IMR-90 (cell line): ENCODE results near the gene TUBB2B. TPM values are rescaled to one million over a fixed set of nuclear protein-coding genes. Genes with fewer than 3 reads are reported as not detected.

Experiments
- ATAC-seq: fragments of 200-7000 bp; cut with Tn5 transposase; 2 replicates; pipeline ENCODE4 v1.9.1; 2020; ENCODE audit warnings: low read depth, mild to moderate bottlenecking, moderate library complexity
- BruUV-seq: library from RNA; stranded (reverse); fragments of 400-500 nt; replicated peaks from 2 replicates; lab custom pipeline; 2021; lab: Mats Ljungman, UMichigan
- CTCF ChIA-PET: fragments of 300-600 bp; formaldehyde crosslinking; extraction: SDS; loops from one replicate; lab custom pipeline; 2021; ENCODE audit warnings: antibody characterized with exemption; lab: Yijun Ruan, JAX
- POLR2A ChIA-PET: fragments of 300-600 bp; sonication (Branson Sonifier 250); formaldehyde crosslinking; loops from one replicate; lab custom pipeline; 2022; ENCODE audit warnings: antibody characterized with exemption; ENCODE audit not compliant: unreplicated experiment; lab: Charles Lee
- DNase-seq: peaks from one replicate; pipeline ENCODE4 v3.0.0; 2013
- H2AFZ ChIP-seq: replicated peaks from 2 replicates; pipeline ENCODE3; 2013; ENCODE audit warnings: low read length, mild to moderate bottlenecking; ENCODE audit not compliant: poor library complexity
- H2AK5ac ChIP-seq: 2 replicates; pipeline ENCODE4 v1.6.1; 2013; ENCODE audit warnings: low read depth, low read length, inconsistent platforms
- H2AK9ac ChIP-seq: replicated peaks from 2 replicates; pipeline ENCODE3; 2013; ENCODE audit warnings: mild to moderate bottlenecking, low read depth, low read length, moderate library complexity; ENCODE audit not compliant: poor library complexity
- H2BK120ac ChIP-seq: 2 replicates; pipeline ENCODE4 v1.6.1; 2013; ENCODE audit warnings: low read depth, low read length, inconsistent platforms
- H2BK15ac ChIP-seq: 3 replicates; pipeline ENCODE4 v1.6.1; 2013; ENCODE audit warnings: low read depth, low read length, inconsistent platforms
- H2BK20ac ChIP-seq: 2 replicates; pipeline ENCODE4 v1.6.1; 2013; ENCODE audit warnings: low read depth, mild to moderate bottlenecking, inconsistent platforms, low read length, moderate library complexity
- H2BK5ac ChIP-seq: 2 replicates; pipeline ENCODE4 v1.6.1; 2013; ENCODE audit warnings: mild to moderate bottlenecking, low read depth, low read length, inconsistent platforms; ENCODE audit not compliant: poor library complexity, severe bottlenecking
- H3K14ac ChIP-seq: replicated peaks from 2 replicates; pipeline ENCODE4 v1.6.1; 2013; ENCODE audit warnings: low read depth, low read length, inconsistent platforms
- H3K18ac ChIP-seq: 2 replicates; pipeline ENCODE4 v1.6.1; 2013; ENCODE audit warnings: low read depth, low read length, control low read depth
- H3K23ac ChIP-seq: 2 replicates; pipeline ENCODE4 v1.6.1; 2013; ENCODE audit warnings: low read depth, low read length, inconsistent platforms
- H3K27ac ChIP-seq: 2 replicates; pipeline ENCODE4 v1.5.1; 2013; ENCODE audit warnings: mild to moderate bottlenecking, control low read depth, low read length; ENCODE audit not compliant: insufficient read depth
- H3K27me3 ChIP-seq: 2 replicates; pipeline ENCODE4 v1.6.1; 2013; ENCODE audit warnings: low read length; ENCODE audit not compliant: control insufficient read depth, insufficient read depth
- H3K36me3 ChIP-seq: 2 replicates; pipeline ENCODE4 v1.6.1; 2013; ENCODE audit warnings: low read length, mixed read lengths; ENCODE audit not compliant: control insufficient read depth, insufficient read depth
- H3K4ac ChIP-seq: 2 replicates; pipeline ENCODE4 v1.6.1; 2013; ENCODE audit warnings: low read depth, low read length, inconsistent platforms
- H3K4me1 ChIP-seq: 2 replicates; pipeline ENCODE4 v1.6.1; 2013; ENCODE audit warnings: low read length, mixed read lengths; ENCODE audit not compliant: control insufficient read depth, insufficient read depth
- H3K4me2 ChIP-seq: 2 replicates; pipeline ENCODE4 v1.6.1; 2013; ENCODE audit warnings: low read depth, mild to moderate bottlenecking, control low read depth, low read length, moderate library complexity
- H3K4me3 ChIP-seq: 2 replicates; pipeline ENCODE4 v1.5.1; 2013; ENCODE audit warnings: low read depth, mild to moderate bottlenecking, control low read depth, low read length, moderate library complexity; ENCODE audit not compliant: insufficient read depth
- H3K56ac ChIP-seq: 2 replicates; pipeline ENCODE4 v1.6.1; 2013; ENCODE audit warnings: low read length, inconsistent platforms; ENCODE audit not compliant: insufficient read depth; ENCODE audit errors: extremely low read depth
- H3K79me1 ChIP-seq, 2 experiments: 2 replicates each; pipeline ENCODE4 v1.6.1; 2013; ENCODE audit warnings: low read length in 2 of 2, inconsistent platforms in 1 of 2, low read depth in 1 of 2
- H3K9ac ChIP-seq: 2 replicates; pipeline ENCODE4 v1.6.1; 2013; ENCODE audit warnings: low read depth, low read length, control low read depth
- H3K9me1 ChIP-seq: 2 replicates; pipeline ENCODE4 v1.6.1; 2013; ENCODE audit warnings: low read length, inconsistent platforms; ENCODE audit not compliant: insufficient read depth
- H3K9me3 ChIP-seq: 2 replicates; pipeline ENCODE4 v1.6.1; 2013; ENCODE audit warnings: low read length; ENCODE audit not compliant: control insufficient read depth, insufficient read depth
- H4K20me1 ChIP-seq: 2 replicates; pipeline ENCODE4 v1.6.1; 2013; ENCODE audit warnings: low read length, inconsistent platforms; ENCODE audit not compliant: insufficient read depth
- H4K5ac ChIP-seq: 2 replicates; pipeline ENCODE4 v1.6.1; 2013; ENCODE audit warnings: mild to moderate bottlenecking, low read depth, low read length, control low read depth
- H4K8ac ChIP-seq, 2 experiments: 2 replicates each; pipeline ENCODE4 v1.6.1; 2013; ENCODE audit warnings: low read depth in 2 of 2, low read length in 2 of 2, control low read depth in 1 of 2, inconsistent platforms in 1 of 2
- H4K91ac ChIP-seq: 2 replicates; pipeline ENCODE4 v1.6.1; 2013; ENCODE audit warnings: low read depth, low read length, inconsistent platforms; ENCODE audit not compliant: insufficient read depth
- BHLHE40 ChIP-seq: fragments of 150-350 bp; IDR thresholded peaks from 2 replicates; pipeline ENCODE4 v1.6.1; 2016; ENCODE audit warnings: mild to moderate bottlenecking, low read depth, low read length
- CEBPB ChIP-seq: IDR thresholded peaks from 2 replicates; pipeline ENCODE4 v1.6.1; 2012; ENCODE audit warnings: low read depth, low read length, improper control_type of control experiment
- CHD1 ChIP-seq: IDR thresholded peaks from 2 replicates; pipeline ENCODE4 v1.6.1; 2012; ENCODE audit warnings: low read depth, low read length, improper control_type of control experiment
- FOS ChIP-seq: fragments of 150-350 bp; IDR thresholded peaks from 2 replicates; pipeline ENCODE4 v1.6.1; 2016; ENCODE audit warnings: low read depth, low read length
- MAZ ChIP-seq: IDR thresholded peaks from 2 replicates; pipeline ENCODE4 v1.6.1; 2012; ENCODE audit warnings: low read depth, mild to moderate bottlenecking, low read length, improper control_type of control experiment, moderate library complexity, borderline replicate concordance
- NFE2L2 ChIP-seq: fragments of 150-350 bp; IDR thresholded peaks from 2 replicates; pipeline ENCODE4 v1.6.1; 2016; ENCODE audit warnings: low read depth, mild to moderate bottlenecking, low read length
- RAD21 ChIP-seq: IDR thresholded peaks from 2 replicates; pipeline ENCODE4 v1.6.1; 2012; ENCODE audit warnings: low read length, improper control_type of control experiment
- RCOR1 ChIP-seq: IDR thresholded peaks from 2 replicates; pipeline ENCODE4 v1.6.1; 2012; ENCODE audit warnings: mild to moderate bottlenecking, low read length, improper control_type of control experiment; ENCODE audit not compliant: insufficient replicate concordance
- RFX5 ChIP-seq: IDR thresholded peaks from 2 replicates; pipeline ENCODE4 v1.8.0; 2012; ENCODE audit warnings: low read depth, mild to moderate bottlenecking, low read length, moderate library complexity
- SMC3 ChIP-seq: fragments of 150-350 bp; IDR thresholded peaks from 2 replicates; pipeline ENCODE4 v1.6.1; 2016; ENCODE audit warnings: low read depth, mild to moderate bottlenecking, antibody characterized with exemption, low read length, moderate library complexity
- USF2 ChIP-seq: fragments of 150-350 bp; IDR thresholded peaks from 2 replicates; pipeline ENCODE4 v1.6.1; 2017; ENCODE audit warnings: mild to moderate bottlenecking, antibody characterized with exemption, low read length, low read depth
- WGBS, 2 experiments: methylation state at CpG; one replicate each; pipeline versions ENCODE4 v1.1.5 to v1.1.7; 2013; ENCODE audit warnings: missing lambda C conversion rate in 2 of 2; ENCODE audit not compliant: insufficient read length in 1 of 2; ENCODE audit errors: extremely low coverage in 2 of 2; 5-methylcytosine and 5-hydroxymethylcytosine counted together
- dilution Hi-C: fragments of 300-500 bp; cut with HindIII; formaldehyde crosslinking; loops from one replicate; pipeline ENCODE4 v1.14.3; 2018; ENCODE audit warnings: low sequenced_read_pairs; ENCODE audit not compliant: unreplicated experiment
- in situ Hi-C: fragments of 300-500 bp; cut with MboI; formaldehyde crosslinking; loops from 3 replicates; pipeline ENCODE4 v1.14.3; 2019; ENCODE audit warnings: low sequenced_read_pairs, inconsistent platforms, mixed read lengths
- intact Hi-C: fragments of 100-400 bp; cut with micrococcal nuclease; formaldehyde crosslinking; loops from 2 replicates; pipeline ENCODE4 v1.10.0; 2022
- polyA plus RNA-seq, 3 experiments: library from polyadenylated mRNA; depleted of rRNA; stranded (reverse); fragments of >200 nt; gene quantifications; 2 replicates each; pipeline ENCODE4 v1.2.3, GENCODE V29; 2012; ENCODE audit warnings: low replicate concordance in 1 of 3
- total RNA-seq: library from RNA; depleted of rRNA; stranded (reverse); fragments of >200 nt; gene quantifications from 2 replicates; pipeline ENCODE4 v1.2.3, GENCODE V29; 2012
- TF ChIP-seq, protein P1 (sequence below): conservative IDR thresholded peaks from 2 replicates; pipeline ENCODE4 v1.5.1; 2012; ENCODE audit warnings: mild to moderate bottlenecking, low read depth, low read length, improper control_type of control experiment

The TUBB2B gene
- total and polyA plus RNA-seq, 2 of the 4 experiments (the other 2 are of a cell fraction) = 13.6 to 21.1 TPM

DNA sequence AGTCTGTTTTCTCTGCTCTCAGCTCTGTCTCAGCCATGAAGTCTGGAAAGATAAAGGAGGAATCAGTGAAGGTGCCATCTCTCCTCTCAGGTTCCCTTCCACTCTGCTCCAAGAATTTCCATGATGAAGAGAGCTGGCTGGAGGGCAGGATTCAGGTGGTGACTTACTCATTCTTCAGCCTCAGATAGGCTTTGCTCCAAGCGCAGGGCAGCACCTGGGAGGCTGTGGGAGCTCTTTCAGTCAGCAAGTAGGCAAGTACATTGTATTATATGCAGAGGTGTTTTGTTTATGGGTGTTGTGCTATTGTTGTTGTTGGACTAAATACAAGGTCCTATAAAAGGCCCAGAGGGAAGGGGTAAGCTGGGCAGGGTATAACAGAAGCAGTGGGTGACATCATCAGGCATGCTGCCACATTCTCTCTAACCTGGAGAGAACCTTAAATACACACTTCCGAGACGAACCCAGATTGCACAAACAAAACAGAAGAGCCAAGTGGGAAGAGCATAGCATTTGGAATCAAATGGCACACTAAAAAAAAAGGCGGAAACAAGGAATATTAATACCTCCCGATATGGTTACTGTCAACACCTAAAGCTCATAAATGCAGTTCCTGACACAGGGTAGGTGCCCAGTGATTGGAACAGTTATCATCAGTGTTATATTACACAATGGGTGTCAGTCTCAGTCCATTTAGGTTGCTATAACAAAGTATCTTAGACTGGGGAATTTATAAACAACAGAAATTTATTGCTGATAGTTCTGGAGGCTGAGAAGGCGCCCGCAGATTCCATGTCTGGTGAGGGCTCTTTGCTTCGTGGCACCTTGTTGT is 16.8 kb upstream of the TUBB2B start (continued):
- no peak for TF ChIP-seq RAD21

- H3K56ac ChIP-seq = no peak overlapping the region
- dilution Hi-C loops = no loop called here
- peaks cover 3% of the 10 kb centered on the region; the same call in 1 of the 2 replicates for H3K9me3 ChIP-seq
- H2BK15ac ChIP-seq = no peak overlapping the region
- no peak overlapping the region for H3K27ac ChIP-seq
- 0 out of 2 replicates have a peak, but pooled peaks cover 2% of the 10 kb centered on the region for H3K27me3 ChIP-seq
- DNase-seq = no peak
- ChIA-PET POLR2A (no interaction called here), CTCF (no interaction called here)
- H3K4ac ChIP-seq = no peak overlapping the region
- H2BK20ac ChIP-seq = no peak overlapping the region
- no peak overlapping the region for H3K18ac ChIP-seq
- in situ Hi-C loops = no loop called here
- H3K4me1 ChIP-seq = peaks cover 4% of the 10 kb centered on the region
- intact Hi-C loops = no loop called here
- no peak overlapping the region for H4K91ac ChIP-seq
- H3K4me2 ChIP-seq = no peak overlapping the region
- no peak overlapping the region for H2AK9ac ChIP-seq
- no peak overlapping the region for H2AK5ac ChIP-seq
- H3K36me3 ChIP-seq = no peaks in the 10 kb centered on the region
- H4K8ac ChIP-seq = no peak overlapping the region
- H2BK120ac ChIP-seq = no peak overlapping the region
- no peak overlapping the region for H3K4me3 ChIP-seq
- H3K23ac ChIP-seq = no peak overlapping the region
- no peak overlapping the region for H2BK5ac ChIP-seq
- 0 out of 2 replicates have a peak, but pooled peaks cover 3% of the 10 kb centered on the region for H3K9me1 ChIP-seq
- no TSS peak for BruUV-seq
- H2AFZ ChIP-seq = no peak overlapping the region
- no peaks in the 10 kb centered on the region for H3K79me1 ChIP-seq
- WGBS, 2 experiments = no CpG with 5 or more reads among the region's 4 CpGs
- no peaks in the 10 kb centered on the region for H4K20me1 ChIP-seq
- no peak overlapping the region for H3K9ac ChIP-seq
- H3K14ac ChIP-seq = no peak overlapping the region
- no peak for ATAC-seq
- H4K5ac ChIP-seq = no peak overlapping the region
- TF ChIP-seq RAD21 (no peak), BHLHE40 (no peak), MAZ (no peak), RFX5 (no peak), FOS (no peak), SMC3 (no peak), USF2 (no peak), NFE2L2 (no peak), CHD1 (no peak), CEBPB (no peak), RCOR1 (no peak)
- TF ChIP-seq, protein P1, sequence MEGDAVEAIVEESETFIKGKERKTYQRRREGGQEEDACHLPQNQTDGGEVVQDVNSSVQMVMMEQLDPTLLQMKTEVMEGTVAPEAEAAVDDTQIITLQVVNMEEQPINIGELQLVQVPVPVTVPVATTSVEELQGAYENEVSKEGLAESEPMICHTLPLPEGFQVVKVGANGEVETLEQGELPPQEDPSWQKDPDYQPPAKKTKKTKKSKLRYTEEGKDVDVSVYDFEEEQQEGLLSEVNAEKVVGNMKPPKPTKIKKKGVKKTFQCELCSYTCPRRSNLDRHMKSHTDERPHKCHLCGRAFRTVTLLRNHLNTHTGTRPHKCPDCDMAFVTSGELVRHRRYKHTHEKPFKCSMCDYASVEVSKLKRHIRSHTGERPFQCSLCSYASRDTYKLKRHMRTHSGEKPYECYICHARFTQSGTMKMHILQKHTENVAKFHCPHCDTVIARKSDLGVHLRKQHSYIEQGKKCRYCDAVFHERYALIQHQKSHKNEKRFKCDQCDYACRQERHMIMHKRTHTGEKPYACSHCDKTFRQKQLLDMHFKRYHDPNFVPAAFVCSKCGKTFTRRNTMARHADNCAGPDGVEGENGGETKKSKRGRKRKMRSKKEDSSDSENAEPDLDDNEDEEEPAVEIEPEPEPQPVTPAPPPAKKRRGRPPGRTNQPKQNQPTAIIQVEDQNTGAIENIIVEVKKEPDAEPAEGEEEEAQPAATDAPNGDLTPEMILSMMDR = no peak
Measured at GRCh38 chr6:3242768-3243167, 15.3 kb upstream of the TUBB2B start.
